DMS114 treated with DMSO at 0.1 percent for 48 hours (cell line): ENCODE data around the gene UCK2.

Experiments used
- DNase-seq: peaks from one replicate; lab custom pipeline; 2025; ENCODE audit not compliant: unreplicated experiment; lab: John Stamatoyannopoulos, UW

UCK2 gene

GRCh38 chr1:165897326-165898303 lies 70.2 kb downstream of the UCK2 start:
- DNase-seq = no peak

GRCh38 chr1:165898837-165899236 lies 71.4 kb downstream of the UCK2 start:
- no peak for DNase-seq

- DNase-seq = no peak
These were observed 72.1 kb downstream of the UCK2 start for GRCh38 chr1:165899461-165899941.

- DNase-seq = no peak
These were observed 73.4 kb downstream of the UCK2 start for GRCh38 chr1:165900576-165901380.

- DNase-seq = no peak
These were observed 75.2 kb downstream of the UCK2 start for GRCh38 chr1:165902565-165902964.

GRCh38 chr1:165903672-165904071 lies 76.3 kb downstream of the UCK2 start:
- no peak for DNase-seq

- no peak for DNase-seq
These were observed 77.5 kb downstream of the UCK2 start for GRCh38 chr1:165904948-165905347.

- no peak for DNase-seq
These were observed 78.4 kb downstream of the UCK2 start for GRCh38 chr1:165905853-165906252.

- DNase-seq = no peak
These were observed 79.9 kb downstream of the UCK2 start for GRCh38 chr1:165907256-165907857.

GRCh38 chr1:165910764-165911421 lies 83.5 kb downstream of the UCK2 start:
- DNase-seq = no peak

- DNase-seq = no peak
These were observed 84.3 kb downstream of the UCK2 start for GRCh38 chr1:165911609-165912281.

- no peak for DNase-seq
These were observed 85.2 kb downstream of the UCK2 start for GRCh38 chr1:165912638-165913037.

- DNase-seq = peak; percentile 69
These were observed 86.9 kb downstream of the UCK2 start for GRCh38 chr1:165914136-165914798.

- no peak for DNase-seq
These were observed 88.1 kb downstream of the UCK2 start for GRCh38 chr1:165915480-165915879.

- DNase-seq = no peak
These were observed 88.5 kb downstream of the UCK2 start for GRCh38 chr1:165915932-165916348.

- DNase-seq = no peak
These were observed 89.8 kb downstream of the UCK2 start for GRCh38 chr1:165917166-165917565.

GRCh38 chr1:165924117-165924516 lies 96.7 kb downstream of the UCK2 start:
- DNase-seq = no peak

- no peak for DNase-seq
These were observed 98.2 kb downstream of the UCK2 start for GRCh38 chr1:165925498-165926079.

- DNase-seq = no peak
These were observed 99.8 kb downstream of the UCK2 start for GRCh38 chr1:165927169-165927568.
